ENCODE measurements around the gene HPS1. TPM values are rescaled to one million over a fixed set of nuclear protein-coding genes. Genes with fewer than 3 reads are reported as not detected.

HPS1 gene
- total and polyA plus RNA-seq, 10 donors, result 49.5 to 132 (median 89.5) TPM

DNA sequence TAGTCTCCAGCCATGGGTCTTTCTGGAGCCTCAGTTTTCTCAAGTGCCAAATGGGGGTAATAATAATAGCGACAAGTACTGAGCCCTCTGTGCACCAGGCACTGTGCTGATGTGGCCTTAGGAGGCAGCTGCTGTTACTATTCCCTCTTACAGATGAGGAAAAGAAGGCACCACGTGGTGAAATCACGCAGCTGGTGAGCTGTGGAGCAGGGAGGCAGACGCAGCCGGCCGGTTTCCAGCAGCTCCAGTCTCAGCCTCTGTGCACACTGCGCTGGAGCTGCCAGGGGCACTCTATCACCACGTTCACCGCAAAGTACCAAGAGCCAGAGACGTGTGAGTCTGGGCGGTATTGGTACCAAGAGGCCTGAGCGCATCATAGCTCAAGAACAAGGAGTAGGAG is 41.3 kb downstream of the HPS1 start:
- TF ChIP-seq, protein P1, sequence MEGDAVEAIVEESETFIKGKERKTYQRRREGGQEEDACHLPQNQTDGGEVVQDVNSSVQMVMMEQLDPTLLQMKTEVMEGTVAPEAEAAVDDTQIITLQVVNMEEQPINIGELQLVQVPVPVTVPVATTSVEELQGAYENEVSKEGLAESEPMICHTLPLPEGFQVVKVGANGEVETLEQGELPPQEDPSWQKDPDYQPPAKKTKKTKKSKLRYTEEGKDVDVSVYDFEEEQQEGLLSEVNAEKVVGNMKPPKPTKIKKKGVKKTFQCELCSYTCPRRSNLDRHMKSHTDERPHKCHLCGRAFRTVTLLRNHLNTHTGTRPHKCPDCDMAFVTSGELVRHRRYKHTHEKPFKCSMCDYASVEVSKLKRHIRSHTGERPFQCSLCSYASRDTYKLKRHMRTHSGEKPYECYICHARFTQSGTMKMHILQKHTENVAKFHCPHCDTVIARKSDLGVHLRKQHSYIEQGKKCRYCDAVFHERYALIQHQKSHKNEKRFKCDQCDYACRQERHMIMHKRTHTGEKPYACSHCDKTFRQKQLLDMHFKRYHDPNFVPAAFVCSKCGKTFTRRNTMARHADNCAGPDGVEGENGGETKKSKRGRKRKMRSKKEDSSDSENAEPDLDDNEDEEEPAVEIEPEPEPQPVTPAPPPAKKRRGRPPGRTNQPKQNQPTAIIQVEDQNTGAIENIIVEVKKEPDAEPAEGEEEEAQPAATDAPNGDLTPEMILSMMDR (IDR thresholded peaks at IDR 0.05 in 8 of 11, conservative IDR thresholded peaks at IDR 0.05 in 3 of 11), result no peak
- TF ChIP-seq POLR2A (IDR thresholded peaks at IDR 0.05) (no peak), POLR2AphosphoS5 (IDR thresholded peaks at IDR 0.05) (no peak)
- intact Hi-C loops (cut with DNase I; ENCODE audit: low total_unique reads), result no loop called here
- no peaks in the 10 kb centered on the region for H3K27me3 ChIP-seq (replicated peaks in 1 of 7)
- H3K36me3 ChIP-seq, result peaks cover 0 to 10% (median 0%) of the 10 kb centered on the region in 6 donors
- H3K4me3 ChIP-seq, result no peak overlapping the region
- H3K4me1 ChIP-seq, result no peaks in the 10 kb centered on the region
- 92 to 97% (median 95%) methylated on average over 12 of the region's 12 CpGs for WGBS, 5 donors
- H3K27ac ChIP-seq, result no peak overlapping the region
- H3K9me3 ChIP-seq, result no peaks in the 10 kb centered on the region
- DNase-seq, result no peak

DNA sequence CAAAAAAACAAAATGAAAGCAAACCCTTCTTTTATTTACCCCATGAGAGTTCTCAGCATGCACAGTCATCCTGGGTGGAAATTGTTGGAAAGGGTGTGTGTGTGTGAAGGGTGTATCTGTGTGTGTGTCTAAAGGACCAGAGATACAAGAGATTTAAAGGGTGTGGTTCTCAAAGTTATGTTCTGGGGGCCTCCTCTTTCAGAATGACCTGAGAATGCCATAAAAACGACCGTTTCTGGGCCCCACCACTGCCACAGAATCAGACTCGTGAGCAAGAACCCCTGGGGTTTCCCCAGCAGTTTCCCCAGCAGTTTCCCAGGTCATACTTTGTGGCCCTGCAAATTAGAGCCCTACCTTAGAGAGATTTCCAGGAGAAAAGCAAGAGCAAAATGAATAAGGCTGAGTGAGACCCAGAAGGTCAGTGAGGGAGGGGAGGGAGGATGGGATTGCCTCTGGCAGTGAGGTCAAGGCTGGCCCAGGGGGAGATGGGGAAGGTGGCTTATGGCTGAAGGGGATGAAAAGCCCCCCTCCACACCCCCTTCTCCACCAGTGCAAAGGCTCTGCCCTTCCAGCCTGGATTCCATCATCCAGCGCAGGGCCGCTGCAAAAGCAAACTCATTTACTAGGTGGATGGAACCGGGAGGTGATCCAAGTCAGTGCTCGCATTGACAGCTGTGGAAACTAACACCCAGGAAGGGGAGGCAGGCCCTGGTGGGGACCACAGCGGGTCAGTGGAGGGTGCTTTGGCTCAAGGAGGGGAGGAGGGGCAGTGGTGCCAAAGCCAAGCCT is 42.0 kb downstream of the HPS1 start:
- intact Hi-C loops (cut with DNase I; ENCODE audit: low total_unique reads), result no loop called here
- Histone ChIP-seq H3K4me1 (no peaks in the 10 kb centered on the region), H3K9me3 (no peaks in the 10 kb centered on the region), H3K4me3 (no peak overlapping the region), H3K36me3 (peaks cover 0 to 10% (median 0%) of the 10 kb centered on the region in 6 donors), H3K27ac (no peak overlapping the region), H3K27me3 (replicated peaks in 1 of 7) (no peaks in the 10 kb centered on the region)
- no peak for DNase-seq
- 69 to 84% (median 74%) methylated on average over 8 of the region's 8 CpGs for WGBS, 5 donors
- TF ChIP-seq, protein P1 (IDR thresholded peaks at IDR 0.05 in 8 of 11, conservative IDR thresholded peaks at IDR 0.05 in 3 of 11), result no peak
- TF ChIP-seq POLR2A (IDR thresholded peaks at IDR 0.05) (no peak), POLR2AphosphoS5 (IDR thresholded peaks at IDR 0.05) (no peak)

DNA sequence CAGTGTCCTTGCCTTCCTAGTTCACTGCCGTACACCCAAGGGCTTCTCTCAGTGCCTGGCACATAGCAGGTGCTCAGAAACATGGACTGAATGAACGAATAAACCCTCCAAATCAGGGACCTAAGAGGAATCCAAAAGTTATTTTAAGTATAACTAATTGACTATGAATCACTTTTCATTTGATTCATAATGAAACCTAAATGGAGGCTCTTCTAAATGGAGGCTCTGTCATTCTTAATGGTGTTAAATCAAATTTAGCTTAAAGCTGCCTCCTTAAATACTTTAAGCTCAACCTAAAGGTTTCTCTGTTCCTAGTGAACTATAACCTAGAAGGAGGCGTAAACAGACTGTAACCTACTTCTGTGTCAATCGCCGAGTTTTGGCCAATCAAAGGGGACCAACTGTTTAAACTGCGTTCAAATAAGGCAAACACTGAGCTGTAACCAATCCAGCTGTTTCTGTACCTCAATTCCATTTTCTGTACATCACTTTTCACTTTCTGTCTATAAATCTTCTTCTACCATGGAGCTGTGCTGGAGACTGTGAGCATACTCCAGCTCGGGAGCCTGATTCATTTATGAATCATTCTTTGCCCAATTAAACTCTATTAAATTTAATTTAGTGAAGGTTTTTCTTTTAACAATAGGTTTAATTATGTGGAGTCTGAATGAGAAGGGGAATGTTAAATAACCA is 42.8 kb downstream of the HPS1 start:
- DNase-seq, result no peak
- intact Hi-C loops (cut with DNase I; ENCODE audit: low total_unique reads), result no loop called here
- no peaks in the 10 kb centered on the region for H3K4me1 ChIP-seq
- 74 to 88% (median 78%) methylated on average over 7 of the region's 7 CpGs for WGBS, 5 donors
- no peak overlapping the region for H3K4me3 ChIP-seq
- peaks cover 0 to 12% (median 0%) of the 10 kb centered on the region in 6 donors for H3K36me3 ChIP-seq
- no peak for TF ChIP-seq POLR2A (IDR thresholded peaks at IDR 0.05)
- TF ChIP-seq POLR2AphosphoS5 (IDR thresholded peaks at IDR 0.05), result no peak
- no peaks in the 10 kb centered on the region for H3K9me3 ChIP-seq
- no peak overlapping the region for H3K27ac ChIP-seq
- H3K27me3 ChIP-seq (replicated peaks in 1 of 7), result no peaks in the 10 kb centered on the region

DNA sequence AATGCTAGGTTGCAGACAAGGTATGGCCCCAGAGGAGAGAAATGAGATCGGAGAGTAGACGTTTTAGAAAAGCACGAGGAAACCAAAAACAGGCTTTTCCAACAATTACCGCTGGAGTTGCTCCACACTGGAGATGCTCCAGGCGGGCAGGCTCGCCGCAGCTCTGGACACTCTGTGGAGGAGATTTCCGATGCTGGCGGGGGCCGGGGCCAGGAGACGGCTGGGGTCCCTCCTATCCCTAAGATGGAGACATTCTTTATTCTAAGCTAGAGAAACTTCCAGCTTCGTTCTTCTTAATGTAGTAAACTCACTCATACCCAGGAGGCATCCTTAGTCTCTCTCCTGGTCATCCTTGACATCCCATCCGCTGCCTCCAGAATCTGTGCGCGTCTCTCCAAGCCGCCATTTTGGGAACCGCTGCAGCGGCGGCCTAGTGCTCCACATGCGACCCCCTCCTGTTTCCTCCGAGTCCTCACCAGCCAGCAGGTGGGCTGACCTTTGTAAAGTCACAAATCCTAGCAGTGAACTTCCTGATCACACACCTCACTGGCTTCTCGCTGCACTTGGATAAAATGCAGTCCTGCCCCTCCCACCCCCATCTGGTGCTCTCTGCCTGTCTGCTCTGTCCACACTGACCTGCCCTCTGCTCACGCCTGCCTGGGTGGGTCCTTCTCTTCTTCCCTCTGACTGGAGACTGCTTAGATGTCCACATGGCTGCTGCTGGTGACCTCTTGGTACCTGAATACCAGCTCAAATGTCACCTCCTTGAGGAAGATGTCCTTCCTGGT is 43.6 kb downstream of the HPS1 start:
- Histone ChIP-seq H3K9me3 (no peaks in the 10 kb centered on the region), H3K27me3 (replicated peaks in 1 of 7) (no peaks in the 10 kb centered on the region), H3K4me3 (no peak overlapping the region), H3K36me3 (peaks cover 0 to 12% (median 0%) of the 10 kb centered on the region in 6 donors), H3K27ac (no peak overlapping the region), H3K4me1 (no peaks in the 10 kb centered on the region)
- 90 to 99% (median 95%) methylated on average over 23 of the region's 23 CpGs for WGBS, 5 donors
- no peak for TF ChIP-seq POLR2A (IDR thresholded peaks at IDR 0.05)
- TF ChIP-seq POLR2AphosphoS5 (IDR thresholded peaks at IDR 0.05), result no peak
- TF ChIP-seq, protein P1 (IDR thresholded peaks at IDR 0.05 in 8 of 11, conservative IDR thresholded peaks at IDR 0.05 in 3 of 11), result no peak
- intact Hi-C loops (cut with DNase I; ENCODE audit: low total_unique reads), result no loop called here
- DNase-seq, result no peak
